ENCODE results near the gene GUCY1A2.

The GUCY1A2 gene

GRCh38 chr11:106997227-106997626 lies 21.0 kb downstream of the GUCY1A2 start:
- TF ChIP-seq TEAD4 (IDR thresholded peaks at IDR 0.05) = no peak
- TF ChIP-seq ZBTB7A (IDR thresholded peaks at IDR 0.05; ENCODE audit: low read depth) = no peak
- no peak for TF ChIP-seq CEBPB (IDR thresholded peaks at IDR 0.05)
- no peak for TF ChIP-seq EGR1 (IDR thresholded peaks at IDR 0.05)
- no peak for TF ChIP-seq TAF1 (IDR thresholded peaks at IDR 0.05; ENCODE audit: low read depth)
- TF ChIP-seq TCF12 (IDR thresholded peaks at IDR 0.05; ENCODE audit: low read depth) = no peak
- no peak for TF ChIP-seq YY1 (IDR thresholded peaks at IDR 0.05; ENCODE audit: low read depth)
- TF ChIP-seq CREB1 (IDR thresholded peaks at IDR 0.05; ENCODE audit: low read depth) = no peak
- no peak for TF ChIP-seq FOXM1 (IDR thresholded peaks at IDR 0.05; ENCODE audit: borderline replicate concordance, low read depth)
- no peak for TF ChIP-seq NFIC (IDR thresholded peaks at IDR 0.05)
- no peak for TF ChIP-seq USF1 (IDR thresholded peaks at IDR 0.05)
- no peak for TF ChIP-seq REST (IDR thresholded peaks at IDR 0.05; ENCODE audit: low read depth)
- no peak for TF ChIP-seq MAX (IDR thresholded peaks at IDR 0.05)
- TF ChIP-seq EP300 (IDR thresholded peaks at IDR 0.05; ENCODE audit: borderline replicate concordance) = no peak
- no peak for TF ChIP-seq RAD21 (IDR thresholded peaks at IDR 0.05; ENCODE audit: low read depth)

GRCh38 chr11:106996691-106997090 lies 21.6 kb downstream of the GUCY1A2 start:
- no peak for TF ChIP-seq MAX (IDR thresholded peaks at IDR 0.05)
- no peak for TF ChIP-seq CREB1 (IDR thresholded peaks at IDR 0.05; ENCODE audit: low read depth)
- TF ChIP-seq TEAD4 (IDR thresholded peaks at IDR 0.05) = no peak
- TF ChIP-seq ZBTB7A (IDR thresholded peaks at IDR 0.05; ENCODE audit: low read depth) = no peak
- TF ChIP-seq EP300 (IDR thresholded peaks at IDR 0.05; ENCODE audit: borderline replicate concordance) = no peak
- TF ChIP-seq TAF1 (IDR thresholded peaks at IDR 0.05; ENCODE audit: low read depth) = no peak
- no peak for TF ChIP-seq NFIC (IDR thresholded peaks at IDR 0.05)
- no peak for TF ChIP-seq RAD21 (IDR thresholded peaks at IDR 0.05; ENCODE audit: low read depth)
- no peak for TF ChIP-seq YY1 (IDR thresholded peaks at IDR 0.05; ENCODE audit: low read depth)
- TF ChIP-seq USF1 (IDR thresholded peaks at IDR 0.05) = no peak

GRCh38 chr11:106990331-106990730 lies 27.9 kb downstream of the GUCY1A2 start:
- TF ChIP-seq RAD21 (IDR thresholded peaks at IDR 0.05; ENCODE audit: low read depth) (no peak), CEBPB (IDR thresholded peaks at IDR 0.05) (no peak), TEAD4 (IDR thresholded peaks at IDR 0.05) (no peak), ZBTB7A (IDR thresholded peaks at IDR 0.05; ENCODE audit: low read depth) (no peak), YY1 (IDR thresholded peaks at IDR 0.05; ENCODE audit: low read depth) (no peak), REST (IDR thresholded peaks at IDR 0.05; ENCODE audit: low read depth) (no peak), TCF12 (IDR thresholded peaks at IDR 0.05; ENCODE audit: low read depth) (no peak), EP300 (IDR thresholded peaks at IDR 0.05; ENCODE audit: borderline replicate concordance) (no peak), NFIC (IDR thresholded peaks at IDR 0.05) (no peak)

GRCh38 chr11:106989078-106989455 lies 29.2 kb downstream of the GUCY1A2 start:
- TF ChIP-seq FOXM1 (IDR thresholded peaks at IDR 0.05; ENCODE audit: borderline replicate concordance, low read depth) (no peak), EGR1 (IDR thresholded peaks at IDR 0.05) (no peak), EP300 (IDR thresholded peaks at IDR 0.05; ENCODE audit: borderline replicate concordance) (no peak), RAD21 (IDR thresholded peaks at IDR 0.05; ENCODE audit: low read depth) (no peak)

GRCh38 chr11:106988151-106989077 lies 29.9 kb downstream of the GUCY1A2 start:
- TF ChIP-seq CREB1 (IDR thresholded peaks at IDR 0.05; ENCODE audit: low read depth) = no peak
- TF ChIP-seq FOXM1 (IDR thresholded peaks at IDR 0.05; ENCODE audit: borderline replicate concordance, low read depth) = no peak
- TF ChIP-seq ZBTB7A (IDR thresholded peaks at IDR 0.05; ENCODE audit: low read depth) = no peak
- no peak for TF ChIP-seq MAX (IDR thresholded peaks at IDR 0.05)
- no peak for TF ChIP-seq TEAD4 (IDR thresholded peaks at IDR 0.05)
- TF ChIP-seq EP300 (IDR thresholded peaks at IDR 0.05; ENCODE audit: borderline replicate concordance) = no peak
- TF ChIP-seq REST (IDR thresholded peaks at IDR 0.05; ENCODE audit: low read depth) = no peak
- no peak for TF ChIP-seq CEBPB (IDR thresholded peaks at IDR 0.05)
- TF ChIP-seq RAD21 (IDR thresholded peaks at IDR 0.05; ENCODE audit: low read depth) = no peak
- no peak for TF ChIP-seq NFIC (IDR thresholded peaks at IDR 0.05)
- TF ChIP-seq EGR1 (IDR thresholded peaks at IDR 0.05) = no peak
- no peak for TF ChIP-seq TAF1 (IDR thresholded peaks at IDR 0.05; ENCODE audit: low read depth)
- no peak for TF ChIP-seq YY1 (IDR thresholded peaks at IDR 0.05; ENCODE audit: low read depth)
- no peak for TF ChIP-seq TCF12 (IDR thresholded peaks at IDR 0.05; ENCODE audit: low read depth)
- TF ChIP-seq USF1 (IDR thresholded peaks at IDR 0.05) = no peak

All from Ishikawa (cell line).